AG09309 (cell line): ENCODE data around the gene SLK.

Experiments used
- DNase-seq: peaks from one replicate; pipeline ENCODE4 v3.0.0-alpha.2; 2010; ENCODE audit warnings: low read depth
- H3K4me3 ChIP-seq: 2 replicates; pipeline ENCODE4 v1.5.1; 2011; ENCODE audit warnings: mild to moderate bottlenecking, low read depth, low read length, moderate library complexity; ENCODE audit not compliant: control insufficient read depth
- TF ChIP-seq, protein P1 (sequence below): IDR thresholded peaks from 2 replicates; pipeline ENCODE4 v1.5.1; 2011; ENCODE audit warnings: mild to moderate bottlenecking, low read depth, low read length, inconsistent platforms; ENCODE audit not compliant: insufficient read depth, control insufficient read depth; ENCODE audit errors: missing control alignments

The SLK gene

DNA sequence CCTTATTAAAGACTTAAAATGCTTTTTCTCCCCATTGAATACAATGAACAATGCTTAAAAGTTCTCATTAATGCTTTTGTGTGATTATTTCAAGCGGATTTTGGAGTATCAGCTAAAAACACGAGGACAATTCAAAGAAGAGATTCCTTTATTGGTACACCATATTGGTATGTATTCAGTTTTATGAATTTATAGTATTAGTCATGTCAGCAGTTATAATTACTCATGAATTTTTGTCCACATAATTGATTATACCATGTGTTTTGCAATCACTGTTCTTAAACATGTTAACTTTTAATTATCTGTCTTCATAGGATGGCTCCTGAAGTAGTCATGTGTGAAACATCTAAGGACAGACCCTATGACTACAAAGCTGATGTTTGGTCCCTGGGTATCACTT, 31.9 kb downstream of the SLK start:
- H3K4me3 ChIP-seq: no peak overlapping the region
- TF ChIP-seq, protein P1, sequence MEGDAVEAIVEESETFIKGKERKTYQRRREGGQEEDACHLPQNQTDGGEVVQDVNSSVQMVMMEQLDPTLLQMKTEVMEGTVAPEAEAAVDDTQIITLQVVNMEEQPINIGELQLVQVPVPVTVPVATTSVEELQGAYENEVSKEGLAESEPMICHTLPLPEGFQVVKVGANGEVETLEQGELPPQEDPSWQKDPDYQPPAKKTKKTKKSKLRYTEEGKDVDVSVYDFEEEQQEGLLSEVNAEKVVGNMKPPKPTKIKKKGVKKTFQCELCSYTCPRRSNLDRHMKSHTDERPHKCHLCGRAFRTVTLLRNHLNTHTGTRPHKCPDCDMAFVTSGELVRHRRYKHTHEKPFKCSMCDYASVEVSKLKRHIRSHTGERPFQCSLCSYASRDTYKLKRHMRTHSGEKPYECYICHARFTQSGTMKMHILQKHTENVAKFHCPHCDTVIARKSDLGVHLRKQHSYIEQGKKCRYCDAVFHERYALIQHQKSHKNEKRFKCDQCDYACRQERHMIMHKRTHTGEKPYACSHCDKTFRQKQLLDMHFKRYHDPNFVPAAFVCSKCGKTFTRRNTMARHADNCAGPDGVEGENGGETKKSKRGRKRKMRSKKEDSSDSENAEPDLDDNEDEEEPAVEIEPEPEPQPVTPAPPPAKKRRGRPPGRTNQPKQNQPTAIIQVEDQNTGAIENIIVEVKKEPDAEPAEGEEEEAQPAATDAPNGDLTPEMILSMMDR: no peak

DNA sequence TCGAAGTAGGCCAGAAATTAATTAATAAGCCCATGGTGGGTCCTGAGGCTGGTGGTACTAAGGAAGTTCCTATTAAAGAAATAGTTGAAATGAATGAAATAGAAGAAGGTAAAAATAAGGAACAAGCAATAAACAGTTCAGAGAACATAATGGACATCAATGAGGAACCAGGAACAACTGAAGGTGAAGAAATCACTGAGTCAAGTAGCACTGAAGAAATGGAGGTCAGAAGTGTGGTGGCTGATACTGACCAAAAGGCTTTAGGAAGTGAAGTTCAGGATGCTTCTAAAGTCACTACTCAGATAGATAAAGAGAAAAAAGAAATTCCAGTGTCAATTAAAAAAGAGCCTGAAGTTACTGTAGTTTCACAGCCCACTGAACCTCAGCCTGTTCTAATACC, 36.0 kb downstream of the SLK start:
- no peak overlapping the region for H3K4me3 ChIP-seq
- DNase-seq: no peak
- TF ChIP-seq, protein P1: no peak

More for the DNA sequence above, 31.9 kb downstream of the SLK start:
- no peak for DNase-seq

DNA sequence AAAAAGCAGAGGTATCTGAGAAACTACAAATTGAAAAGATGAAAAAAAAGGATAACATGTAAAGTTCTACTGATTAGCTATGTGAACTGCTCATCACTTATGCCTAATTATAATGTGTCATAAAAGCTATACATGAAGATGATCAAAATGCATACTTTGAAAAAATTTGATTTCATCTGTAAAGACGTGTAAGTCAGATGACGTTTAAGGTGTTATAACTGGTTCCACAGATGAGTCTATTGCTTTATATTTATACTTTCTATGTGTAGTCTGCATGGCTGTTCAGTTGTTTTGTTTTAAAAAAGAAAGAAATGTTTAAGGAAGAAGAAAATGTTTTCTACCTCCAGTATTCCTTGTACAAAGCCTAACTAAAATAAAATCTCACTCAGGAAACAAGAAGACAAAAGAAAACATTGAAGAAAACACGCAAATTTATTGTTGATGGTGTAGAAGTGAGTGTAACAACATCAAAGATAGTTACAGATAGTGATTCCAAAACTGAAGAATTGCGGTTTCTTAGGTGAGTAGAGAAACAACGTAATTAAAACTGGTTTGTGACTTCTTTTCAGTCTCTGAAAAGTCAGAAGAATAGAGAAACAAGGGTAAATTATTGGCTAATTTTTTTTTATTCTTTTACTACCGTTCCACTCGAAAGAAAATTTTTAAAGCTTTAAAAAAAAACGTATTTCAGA, 38.4 kb downstream of the SLK start:
- DNase-seq: no peak
- H3K4me3 ChIP-seq: no peak overlapping the region
- TF ChIP-seq, protein P1: no peak

DNA sequence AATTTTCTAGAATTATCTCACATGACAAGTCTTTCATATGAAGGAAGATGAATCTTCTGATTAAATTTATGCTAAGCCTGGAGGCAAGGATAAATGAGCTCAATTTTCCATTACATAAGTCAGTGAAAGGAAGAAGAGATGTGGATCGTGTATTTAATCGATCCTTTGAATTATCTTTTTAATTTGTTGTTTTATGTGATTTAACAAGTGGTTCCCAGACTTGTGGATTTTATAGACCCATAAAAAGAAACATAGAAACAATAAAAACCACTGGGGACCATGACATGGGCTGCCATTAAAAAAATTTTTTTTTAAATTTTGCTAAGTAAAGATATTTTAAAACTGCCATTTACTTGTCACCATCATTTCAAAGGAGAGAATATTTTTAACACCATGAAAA, 45.0 kb downstream of the SLK start:
- H3K4me3 ChIP-seq: no peak overlapping the region
- no peak for DNase-seq
- TF ChIP-seq, protein P1: no peak

DNA sequence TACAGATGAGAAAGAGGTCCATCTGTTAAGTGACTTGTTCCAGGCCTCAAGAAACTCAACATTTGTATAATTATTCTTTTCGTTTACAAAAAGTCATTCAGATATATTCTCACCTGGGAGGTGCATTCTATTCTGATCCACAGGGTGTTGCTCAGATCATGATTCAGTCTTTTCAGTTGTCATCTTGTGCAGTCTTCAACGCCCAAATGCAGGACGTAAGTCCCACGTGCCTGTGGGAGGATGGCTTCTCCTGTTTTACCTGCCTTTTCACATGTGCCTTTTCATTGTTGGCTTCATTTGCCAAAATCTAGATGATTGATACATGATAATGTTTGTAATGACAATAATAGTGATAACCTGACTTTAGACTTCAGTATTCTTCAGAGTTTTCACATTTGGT, 46.5 kb downstream of the SLK start:
- no peak overlapping the region for H3K4me3 ChIP-seq
- TF ChIP-seq, protein P1: no peak

DNA sequence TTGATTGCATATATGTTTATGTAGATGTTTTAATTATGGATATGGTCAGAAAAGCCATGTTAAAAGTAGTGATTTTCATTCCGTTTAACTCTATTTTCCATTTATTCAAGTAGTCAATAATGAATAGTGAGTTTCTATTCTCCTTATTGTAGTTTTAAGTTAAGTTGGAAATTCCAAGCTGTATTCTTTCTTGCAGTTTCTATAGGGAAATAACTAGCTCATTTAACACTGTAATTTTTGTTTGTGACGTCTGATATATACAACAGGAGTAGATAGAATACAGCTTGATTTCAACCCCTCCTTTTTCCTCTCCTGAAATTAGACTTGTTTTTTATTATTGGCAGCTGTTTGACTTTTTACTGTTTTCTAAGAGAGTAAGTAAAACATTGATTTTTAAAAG, 47.2 kb downstream of the SLK start:
- DNase-seq: no peak
- H3K4me3 ChIP-seq: no peak overlapping the region
- TF ChIP-seq, protein P1: no peak

More for the DNA sequence above, 46.5 kb downstream of the SLK start:
- DNase-seq: no peak

DNA sequence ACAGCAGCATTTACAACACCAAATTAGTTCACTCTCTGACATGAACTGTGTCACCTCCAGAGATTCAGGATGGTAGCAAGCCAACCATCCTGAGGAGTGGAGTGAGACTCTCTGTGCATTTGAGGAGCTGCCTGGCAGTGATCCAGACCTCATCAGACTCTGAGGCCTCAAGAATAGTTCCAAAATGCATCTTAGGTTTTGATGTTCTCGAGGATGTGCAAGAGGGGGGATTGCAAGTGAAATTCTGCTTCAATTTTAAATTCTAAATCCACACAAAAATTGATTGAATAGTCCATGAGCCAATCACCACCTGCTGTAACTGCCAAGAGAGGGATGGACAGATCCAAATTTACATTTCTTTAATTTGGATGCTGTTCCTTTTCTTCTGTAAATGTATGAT, 49.7 kb downstream of the SLK start:
- TF ChIP-seq, protein P1: no peak
- DNase-seq: no peak
- H3K4me3 ChIP-seq: no peak overlapping the region
